Panc1 (cell line): ENCODE results near the gene KCNMB1. TPM values are rescaled to one million over a fixed set of nuclear protein-coding genes. Genes with fewer than 3 reads are reported as not detected.

ENCODE experiments used
- ATAC-seq: fragments of 200-7000 bp; cut with Tn5 transposase; 2 replicates; pipeline ENCODE4 v1.9.1; 2020; ENCODE audit warnings: mild to moderate bottlenecking, moderate library complexity
- BruUV-seq: library from RNA; stranded (reverse); fragments of 400-500 nt; replicated peaks from 2 replicates; lab custom pipeline; 2021; lab: Mats Ljungman, UMichigan
- CTCF ChIA-PET: fragments of 300-600 bp; sonication (Branson Sonifier 250); formaldehyde crosslinking; loops from one replicate; lab custom pipeline; 2022; ENCODE audit warnings: antibody characterized with exemption; lab: Charles Lee
- POLR2A ChIA-PET: fragments of 300-600 bp; sonication (Branson Sonifier 250); formaldehyde crosslinking; loops from one replicate; lab custom pipeline; 2022; ENCODE audit warnings: antibody characterized with exemption; lab: Charles Lee
- DNase-seq: peaks from one replicate; pipeline ENCODE4 v3.0.0-alpha.2; 2010; ENCODE audit warnings: low read depth, low spot score
- H3K27ac ChIP-seq: 2 replicates; pipeline ENCODE4 v1.5.1; 2011; ENCODE audit warnings: mild to moderate bottlenecking, low read length, inconsistent platforms
- H3K27me3 ChIP-seq: fragments of 200-500 bp; sonication (Bioruptor generic); 2 replicates; pipeline ENCODE4 v1.6.0; 2014; ENCODE audit warnings: low read length, inconsistent platforms; ENCODE audit not compliant: control insufficient read depth, insufficient read depth
- H3K36me3 ChIP-seq: fragments of 200-500 bp; sonication (Bioruptor generic); 2 replicates; pipeline ENCODE4 v1.5.1; 2014; ENCODE audit warnings: inconsistent platforms, mild to moderate bottlenecking, low read length, moderate library complexity; ENCODE audit not compliant: control insufficient read depth, insufficient read depth
- H3K4me1 ChIP-seq: 2 replicates; pipeline ENCODE4 v1.5.1; 2011; ENCODE audit warnings: inconsistent platforms, mild to moderate bottlenecking, low read length, moderate library complexity; ENCODE audit not compliant: control insufficient read depth, insufficient read depth
- H3K4me3 ChIP-seq, 2 experiments: 2 replicates each; pipeline ENCODE4 v1.5.1; 2011 to 2012; ENCODE audit warnings: low read depth in 2 of 2, low read length in 2 of 2, mild to moderate bottlenecking in 2 of 2, inconsistent platforms in 1 of 2, moderate library complexity in 1 of 2
- H3K9me3 ChIP-seq: fragments of 200-500 bp; sonication (Bioruptor generic); 2 replicates; pipeline ENCODE4 v1.5.1; 2014; ENCODE audit warnings: low read depth, mild to moderate bottlenecking, inconsistent platforms, low read length, moderate library complexity; ENCODE audit not compliant: control insufficient read depth, insufficient read depth
- POLR2AphosphoS5 ChIP-seq: IDR thresholded peaks from 2 replicates; pipeline ENCODE4 v1.6.1; 2012; ENCODE audit warnings: mild to moderate bottlenecking, low read depth, low read length, moderate library complexity
- SIN3A ChIP-seq: IDR thresholded peaks from 2 replicates; pipeline ENCODE4 v1.6.1; 2012; ENCODE audit warnings: low read depth, mild to moderate bottlenecking, low read length, moderate library complexity, borderline replicate concordance; ENCODE audit not compliant: insufficient read depth
- TCF7L2 ChIP-seq: IDR thresholded peaks from 2 replicates; pipeline ENCODE4 v1.6.1; 2011; ENCODE audit warnings: mild to moderate bottlenecking, low read depth, low read length, inconsistent platforms
- in situ Hi-C: cut with HindIII; loops from 2 replicates; pipeline ENCODE4 v1.10.0; 2016; ENCODE audit warnings: low sequenced_read_pairs, low pct_unique_long_range_greater_than_20kb
- intact Hi-C: fragments of 100-400 bp; cut with micrococcal nuclease; formaldehyde crosslinking; loops from one replicate; pipeline ENCODE4 v1.10.0; 2022; ENCODE audit not compliant: unreplicated experiment
- total RNA-seq: library from RNA; stranded (reverse); gene quantifications from one replicate; pipeline ENCODE4 v1.2.1, GENCODE V29; 2021; ENCODE audit not compliant: unreplicated experiment
- TF ChIP-seq, protein P1 (sequence below), 2 experiments: IDR thresholded peaks; 2 replicates each; pipeline ENCODE4 v1.6.1; 2011 to 2012; ENCODE audit warnings: low read depth in 2 of 2, control low read depth in 1 of 2, low read length in 1 of 2, mild to moderate bottlenecking in 1 of 2, moderate library complexity in 1 of 2; ENCODE audit not compliant: insufficient read depth in 1 of 2
- TF ChIP-seq, protein P2 (sequence below): fragments of 450-650 bp; IDR thresholded peaks from 2 replicates; pipeline ENCODE4 v1.5.1; 2017; ENCODE audit warnings: mild to moderate bottlenecking

KCNMB1 gene
- total RNA-seq, 1 experiment from 2014 or later, result not detected

DNA sequence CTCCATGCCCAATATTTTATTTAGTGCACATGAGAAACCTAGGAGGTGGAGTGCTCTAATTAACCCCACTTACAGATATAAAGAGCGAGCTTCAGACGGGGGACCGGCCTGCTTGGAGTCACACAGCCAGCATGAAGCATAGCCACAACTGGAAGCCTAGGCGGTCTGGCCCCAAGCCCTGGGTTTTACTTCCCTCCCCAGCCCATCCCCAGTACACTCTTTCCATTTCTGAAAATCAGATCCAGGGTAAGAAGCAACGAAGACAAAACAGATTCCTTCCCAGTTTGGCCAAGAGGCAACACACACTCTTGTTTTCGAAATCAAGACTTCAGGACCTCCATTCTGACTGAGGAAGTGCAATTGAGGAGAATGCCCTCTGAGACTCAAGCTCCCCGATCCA lies 27.1 kb downstream of the KCNMB1 start:
- DNase-seq (no peak), ATAC-seq (no peak)
- Histone ChIP-seq H3K9me3 (no peaks in the 10 kb centered on the region), H3K27me3 (no peaks in the 10 kb centered on the region), H3K36me3 (no peaks in the 10 kb centered on the region), H3K4me3 (no peak overlapping the region), H3K27ac (no peak overlapping the region), H3K4me1 (no peaks in the 10 kb centered on the region)
- CTCF ChIA-PET, result no interaction called here
- TF ChIP-seq POLR2AphosphoS5, result no peak
- TF ChIP-seq TCF7L2, result no peak
- TF ChIP-seq SIN3A, result no peak
- TF ChIP-seq, protein P1, sequence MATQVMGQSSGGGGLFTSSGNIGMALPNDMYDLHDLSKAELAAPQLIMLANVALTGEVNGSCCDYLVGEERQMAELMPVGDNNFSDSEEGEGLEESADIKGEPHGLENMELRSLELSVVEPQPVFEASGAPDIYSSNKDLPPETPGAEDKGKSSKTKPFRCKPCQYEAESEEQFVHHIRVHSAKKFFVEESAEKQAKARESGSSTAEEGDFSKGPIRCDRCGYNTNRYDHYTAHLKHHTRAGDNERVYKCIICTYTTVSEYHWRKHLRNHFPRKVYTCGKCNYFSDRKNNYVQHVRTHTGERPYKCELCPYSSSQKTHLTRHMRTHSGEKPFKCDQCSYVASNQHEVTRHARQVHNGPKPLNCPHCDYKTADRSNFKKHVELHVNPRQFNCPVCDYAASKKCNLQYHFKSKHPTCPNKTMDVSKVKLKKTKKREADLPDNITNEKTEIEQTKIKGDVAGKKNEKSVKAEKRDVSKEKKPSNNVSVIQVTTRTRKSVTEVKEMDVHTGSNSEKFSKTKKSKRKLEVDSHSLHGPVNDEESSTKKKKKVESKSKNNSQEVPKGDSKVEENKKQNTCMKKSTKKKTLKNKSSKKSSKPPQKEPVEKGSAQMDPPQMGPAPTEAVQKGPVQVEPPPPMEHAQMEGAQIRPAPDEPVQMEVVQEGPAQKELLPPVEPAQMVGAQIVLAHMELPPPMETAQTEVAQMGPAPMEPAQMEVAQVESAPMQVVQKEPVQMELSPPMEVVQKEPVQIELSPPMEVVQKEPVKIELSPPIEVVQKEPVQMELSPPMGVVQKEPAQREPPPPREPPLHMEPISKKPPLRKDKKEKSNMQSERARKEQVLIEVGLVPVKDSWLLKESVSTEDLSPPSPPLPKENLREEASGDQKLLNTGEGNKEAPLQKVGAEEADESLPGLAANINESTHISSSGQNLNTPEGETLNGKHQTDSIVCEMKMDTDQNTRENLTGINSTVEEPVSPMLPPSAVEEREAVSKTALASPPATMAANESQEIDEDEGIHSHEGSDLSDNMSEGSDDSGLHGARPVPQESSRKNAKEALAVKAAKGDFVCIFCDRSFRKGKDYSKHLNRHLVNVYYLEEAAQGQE (IDR thresholded peaks at IDR 0.05; ENCODE audit: insufficient read depth in 1 of 2, low read depth in 2 of 2, low read length in 1 of 2), result no peak
- TF ChIP-seq, protein P2, sequence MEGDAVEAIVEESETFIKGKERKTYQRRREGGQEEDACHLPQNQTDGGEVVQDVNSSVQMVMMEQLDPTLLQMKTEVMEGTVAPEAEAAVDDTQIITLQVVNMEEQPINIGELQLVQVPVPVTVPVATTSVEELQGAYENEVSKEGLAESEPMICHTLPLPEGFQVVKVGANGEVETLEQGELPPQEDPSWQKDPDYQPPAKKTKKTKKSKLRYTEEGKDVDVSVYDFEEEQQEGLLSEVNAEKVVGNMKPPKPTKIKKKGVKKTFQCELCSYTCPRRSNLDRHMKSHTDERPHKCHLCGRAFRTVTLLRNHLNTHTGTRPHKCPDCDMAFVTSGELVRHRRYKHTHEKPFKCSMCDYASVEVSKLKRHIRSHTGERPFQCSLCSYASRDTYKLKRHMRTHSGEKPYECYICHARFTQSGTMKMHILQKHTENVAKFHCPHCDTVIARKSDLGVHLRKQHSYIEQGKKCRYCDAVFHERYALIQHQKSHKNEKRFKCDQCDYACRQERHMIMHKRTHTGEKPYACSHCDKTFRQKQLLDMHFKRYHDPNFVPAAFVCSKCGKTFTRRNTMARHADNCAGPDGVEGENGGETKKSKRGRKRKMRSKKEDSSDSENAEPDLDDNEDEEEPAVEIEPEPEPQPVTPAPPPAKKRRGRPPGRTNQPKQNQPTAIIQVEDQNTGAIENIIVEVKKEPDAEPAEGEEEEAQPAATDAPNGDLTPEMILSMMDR, result no peak
- intact Hi-C loops (no loop called here), in situ Hi-C loops (no loop called here)
- BruUV-seq, result no TSS peak
- POLR2A ChIA-PET, result no interaction called here

DNA sequence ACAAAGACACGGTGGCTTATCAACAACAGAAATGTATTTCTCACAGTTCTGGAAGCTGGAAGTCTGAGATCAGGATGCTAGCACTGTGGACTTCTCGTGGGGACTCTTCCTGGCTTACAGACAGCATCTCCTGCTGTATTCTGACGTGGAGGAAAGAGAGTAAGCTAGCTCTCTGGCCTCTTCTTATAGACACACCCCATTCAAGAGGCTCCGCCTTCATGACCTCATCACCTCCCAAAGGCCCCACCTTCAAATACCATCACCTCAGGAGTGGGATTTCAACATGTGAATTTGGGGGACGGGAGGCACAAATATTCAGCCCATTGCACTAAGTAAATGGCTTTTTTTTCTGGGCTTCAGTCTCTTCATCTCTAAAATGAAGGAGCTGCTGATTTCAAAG lies 27.6 kb downstream of the KCNMB1 start:
- DNase-seq (no peak), ATAC-seq (no peak)
- Histone ChIP-seq H3K4me1 (no peaks in the 10 kb centered on the region), H3K4me3 (no peak overlapping the region), H3K27ac (no peak overlapping the region), H3K9me3 (no peaks in the 10 kb centered on the region), H3K27me3 (no peaks in the 10 kb centered on the region), H3K36me3 (no peaks in the 10 kb centered on the region)
- intact Hi-C loops (no loop called here), in situ Hi-C loops (no loop called here)
- POLR2A ChIA-PET, result no interaction called here
- TF ChIP-seq SIN3A (no peak), TCF7L2 (no peak), POLR2AphosphoS5 (no peak)
- TF ChIP-seq, protein P1 (IDR thresholded peaks at IDR 0.05; ENCODE audit: insufficient read depth in 1 of 2, low read depth in 2 of 2, low read length in 1 of 2), result no peak
- TF ChIP-seq, protein P2, result no peak
- BruUV-seq, result no TSS peak
- CTCF ChIA-PET, result no interaction called here
